A549 (cell line): ENCODE data around the gene SSH2. TPM values are rescaled to one million over a fixed set of nuclear protein-coding genes. Genes with fewer than 3 reads are reported as not detected.

Experiments
- ATAC-seq, 2 experiments: fragments of 200-7000 bp in 1 of 2; fragments of >200 bp in 1 of 2; cut with Nextera tagmentation in 1 of 2; cut with Tn5 transposase in 1 of 2; 3 replicates each; pipeline versions ENCODE4 v1.8.0 to v1.9.1; 2018 to 2020; ENCODE audit warnings: mild to moderate bottlenecking in 1 of 2, moderate library complexity in 1 of 2
- CTCF ChIA-PET: fragments of 300-600 bp; sonication (Branson Sonifier 250); formaldehyde crosslinking; extraction: SDS; loops from one replicate; lab custom pipeline; 2021; ENCODE audit warnings: antibody characterized with exemption, inconsistent platforms; lab: Yijun Ruan, JAX
- POLR2A ChIA-PET: fragments of 350-600 bp; formaldehyde crosslinking; extraction: SDS; loops from one replicate; lab custom pipeline; 2021; ENCODE audit warnings: antibody characterized with exemption, inconsistent platforms; lab: Yijun Ruan, JAX
- DNase-seq, 2 experiments: peaks; one replicate each; pipeline versions ENCODE4 v3.0.0 to v3.0.0-alpha.2; 2011 to 2016; ENCODE audit warnings: low read depth in 1 of 2, low spot score in 1 of 2
- FAIRE-seq: peaks from 2 replicates; lab custom pipeline; 2011; peaks lifted over from hg19 to GRCh38; lab: Jason Lieb, UNC
- H3K27ac ChIP-seq, 2 experiments: fragments of >200 bp; sonication (Bioruptor Twin); formaldehyde crosslinking; 3 replicates each; pipeline ENCODE4 v1.5.1; 2016 to 2017
- H3K4me1 ChIP-seq: fragments of >200 bp; sonication (Bioruptor Twin); formaldehyde crosslinking; 3 replicates; pipeline ENCODE4 v1.6.1; 2016
- H3K4me2 ChIP-seq: fragments of >200 bp; sonication (Bioruptor Twin); formaldehyde crosslinking; 3 replicates; pipeline ENCODE4 v1.6.1; 2016
- H3K4me3 ChIP-seq: fragments of >200 bp; sonication (Bioruptor Twin); formaldehyde crosslinking; 3 replicates; pipeline ENCODE4 v1.5.1; 2016
- H3K9me3 ChIP-seq: fragments of >200 bp; sonication (Bioruptor Twin); formaldehyde crosslinking; 3 replicates; pipeline ENCODE4 v1.6.1; 2016
- BCL3 ChIP-seq: fragments of >200 bp; sonication (Bioruptor Twin); formaldehyde crosslinking; IDR thresholded peaks from 3 replicates; pipeline ENCODE4 v1.6.1; 2016
- CBX8 ChIP-seq: fragments of 200-600 bp; sonication (generic); IDR thresholded peaks from 2 replicates; pipeline ENCODE4 v1.6.1; 2016
- CEBPB ChIP-seq, 2 experiments: fragments of >200 bp in 1 of 2; sonication (Bioruptor Twin) in 1 of 2; formaldehyde crosslinking in 1 of 2; IDR thresholded peaks; 2 replicates each; pipeline ENCODE4 v1.6.1; 2012 to 2016
- CHD4 ChIP-seq: fragments of 200-600 bp; sonication (generic); IDR thresholded peaks from 2 replicates; pipeline ENCODE4 v1.6.1; 2016; ENCODE audit warnings: antibody characterized with exemption, mild to moderate bottlenecking, borderline replicate concordance
- EHF ChIP-seq: fragments of 250-450 bp; sonication (Bioruptor Pico); IDR thresholded peaks from 2 replicates; pipeline ENCODE4 v1.5.0; 2020; ENCODE audit warnings: mild to moderate bottlenecking
- EHMT2 ChIP-seq: fragments of 200-600 bp; sonication (generic); IDR thresholded peaks from 2 replicates; pipeline ENCODE4 v1.6.1; 2016; ENCODE audit warnings: antibody characterized with exemption, low read depth, mild to moderate bottlenecking, moderate library complexity
- FOSL2 ChIP-seq, 2 experiments: fragments of 450-650 bp in 1 of 2; fragments of >200 bp in 1 of 2; sonication (Bioruptor Twin) in 1 of 2; formaldehyde crosslinking; IDR thresholded peaks; 2 replicates each; pipeline versions ENCODE4 v1.5.0 to v1.6.1; 2016 to 2020; ENCODE audit warnings: mild to moderate bottlenecking in 1 of 2, moderate library complexity in 1 of 2
- HDAC2 ChIP-seq: fragments of 200-600 bp; sonication (generic); IDR thresholded peaks from 2 replicates; pipeline ENCODE4 v1.6.1; 2016
- HOXA7 ChIP-seq: fragments of 250-450 bp; sonication (Bioruptor Pico); IDR thresholded peaks from 2 replicates; pipeline ENCODE4 v1.5.0; 2020; ENCODE audit warnings: mild to moderate bottlenecking, moderate library complexity
- HOXB13 ChIP-seq: fragments of 250-450 bp; sonication (Bioruptor Pico); IDR thresholded peaks from 2 replicates; pipeline ENCODE4 v1.5.0; 2020; ENCODE audit warnings: low read depth, mild to moderate bottlenecking, moderate library complexity
- HOXB5 ChIP-seq: fragments of 250-450 bp; sonication (Bioruptor Pico); IDR thresholded peaks from 2 replicates; pipeline ENCODE4 v1.5.0; 2020; ENCODE audit warnings: mild to moderate bottlenecking, moderate library complexity
- JUNB ChIP-seq: fragments of >200 bp; sonication (Bioruptor Twin); formaldehyde crosslinking; IDR thresholded peaks from 2 replicates; pipeline ENCODE4 v1.6.1; 2016
- KDM5A ChIP-seq: fragments of 200-600 bp; sonication (generic); IDR thresholded peaks from 2 replicates; pipeline ENCODE4 v1.6.1; 2016; ENCODE audit warnings: antibody characterized with exemption, mild to moderate bottlenecking
- MAFK ChIP-seq: fragments of 450-650 bp; IDR thresholded peaks from 2 replicates; pipeline ENCODE4 v1.6.1; 2014; ENCODE audit not compliant: partially characterized antibody
- MAZ ChIP-seq: fragments of 150-350 bp; IDR thresholded peaks from 2 replicates; pipeline ENCODE4 v1.6.1; 2014; ENCODE audit warnings: antibody characterized with exemption, low read depth, low read length, borderline replicate concordance
- PHF8 ChIP-seq: fragments of 200-600 bp; sonication (generic); IDR thresholded peaks from 2 replicates; pipeline ENCODE4 v1.6.1; 2016; ENCODE audit warnings: low read depth, mild to moderate bottlenecking, antibody characterized with exemption, moderate library complexity, borderline replicate concordance
- POLR2A ChIP-seq: IDR thresholded peaks from 2 replicates; pipeline ENCODE4 v1.6.1; 2012; ENCODE audit warnings: mild to moderate bottlenecking, low read length
- RAD21 ChIP-seq, 2 experiments: fragments of >200 bp in 1 of 2; sonication (Bioruptor Twin) in 1 of 2; formaldehyde crosslinking in 1 of 2; IDR thresholded peaks in 1 of 2; conservative IDR thresholded peaks in 1 of 2; 2 replicates in 1 of 2; 3 replicates in 1 of 2; pipeline ENCODE4 v1.6.1; 2012 to 2018; ENCODE audit warnings: inconsistent platforms in 1 of 2
- RFX5 ChIP-seq: fragments of 450-650 bp; IDR thresholded peaks from 2 replicates; pipeline ENCODE4 v1.7.1; 2014; ENCODE audit warnings: antibody characterized with exemption, mild to moderate bottlenecking, moderate library complexity
- SMC3 ChIP-seq: fragments of >200 bp; sonication (Bioruptor Twin); formaldehyde crosslinking; IDR thresholded peaks from 3 replicates; pipeline ENCODE4 v1.6.1; 2018; ENCODE audit warnings: inconsistent platforms
- USF2 ChIP-seq: fragments of 450-650 bp; IDR thresholded peaks from 2 replicates; pipeline ENCODE4 v1.6.1; 2014; ENCODE audit warnings: antibody characterized with exemption
- ZC3H11A ChIP-seq: fragments of 450-650 bp; IDR thresholded peaks from 2 replicates; pipeline ENCODE4 v1.6.1; 2014; ENCODE audit warnings: antibody characterized with exemption, mild to moderate bottlenecking
- ZSCAN20 ChIP-seq: fragments of 250-450 bp; sonication (Bioruptor Pico); IDR thresholded peaks from 2 replicates; pipeline ENCODE4 v1.8.0; 2022; ENCODE audit warnings: mild to moderate bottlenecking, moderate library complexity
- WGBS: methylation state at CpG from one replicate; pipeline ENCODE4 v1.1.6; 2017; ENCODE audit errors: missing lambda C conversion rate; 5-methylcytosine and 5-hydroxymethylcytosine counted together
- polyA plus RNA-seq, 4 experiments: library from polyadenylated mRNA; depleted of rRNA in 3 of 4; stranded (reverse); fragments of >200 nt; fragmentation: RNase III in 1 of 4; extraction: RNeasy Plus Mini Kit Qiagen cat#74134 plus additional on column Dnase treatment in 1 of 4; gene quantifications; 2 replicates in 3 of 4; 3 replicates in 1 of 4; pipeline ENCODE4 v1.2.3, GENCODE V29; 2011 to 2017
- TF ChIP-seq, protein P1 (sequence below): IDR thresholded peaks from 2 replicates; pipeline ENCODE4 v1.6.1; 2012
- TF ChIP-seq, protein P2 (sequence below): IDR thresholded peaks from 2 replicates; pipeline ENCODE4 v1.6.1; 2012; ENCODE audit warnings: low read depth, borderline replicate concordance

SSH2 gene
- polyA plus RNA-seq, 2 of the 4 experiments (the other 2 are of a cell fraction), result 20.7 to 24.5 TPM

DNA sequence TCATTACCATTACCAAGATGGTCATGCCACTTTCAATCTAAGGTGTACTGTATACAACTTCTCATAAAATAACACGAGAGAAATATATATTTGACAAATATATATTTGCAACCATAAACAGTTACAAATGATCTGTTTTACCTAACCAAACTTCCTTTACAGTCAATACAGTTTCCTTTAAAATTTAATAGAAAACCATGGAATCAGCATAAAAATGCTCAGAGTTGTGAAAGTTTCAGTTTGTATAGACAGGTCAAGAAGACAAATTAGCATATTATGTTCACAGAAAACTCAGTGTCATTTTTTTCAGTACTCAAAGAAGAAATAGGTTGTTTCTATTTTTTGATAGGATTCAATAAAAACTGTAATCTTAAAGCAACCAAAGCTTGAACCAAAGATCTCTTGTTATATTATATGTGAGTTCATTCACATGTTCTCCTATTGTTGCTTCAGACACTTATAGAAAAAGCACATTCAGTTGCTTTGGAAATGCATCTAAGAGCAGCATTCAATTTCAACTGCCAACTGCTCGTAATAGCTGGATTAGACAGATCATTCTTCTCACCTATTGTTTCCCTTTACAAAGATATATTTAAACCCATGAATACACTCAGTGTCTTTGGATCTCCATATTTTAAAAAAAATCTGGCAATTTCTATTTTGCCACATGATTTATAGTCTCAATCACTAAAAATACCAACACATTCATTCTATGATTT is 15.1 kb downstream of the SSH2 start:
- H3K4me3 ChIP-seq, result no peak overlapping the region
- FAIRE-seq (peak; percentile 51), ATAC-seq (no peak), DNase-seq (no peak)
- H3K27ac ChIP-seq, result no peak overlapping the region
- POLR2A ChIA-PET, result no interaction called here
- H3K9me3 ChIP-seq, result no peaks in the 10 kb centered on the region
- H3K4me2 ChIP-seq, result no peak overlapping the region
- CTCF ChIA-PET, result interaction anchor here (0.6 to 3.4 kb wide), 5 partner anchors 9 to 202 kb away, joined by 3 to 30 read pairs (median 4); partner anchors contain the start of gene SSH2
- H3K4me1 ChIP-seq, result peaks cover 11% of the 10 kb centered on the region
- TF ChIP-seq MAFK, result peak; percentile 63
- TF ChIP-seq EHMT2, result no peak
- WGBS, result 86% methylated on average over 2 of the region's 2 CpGs

DNA sequence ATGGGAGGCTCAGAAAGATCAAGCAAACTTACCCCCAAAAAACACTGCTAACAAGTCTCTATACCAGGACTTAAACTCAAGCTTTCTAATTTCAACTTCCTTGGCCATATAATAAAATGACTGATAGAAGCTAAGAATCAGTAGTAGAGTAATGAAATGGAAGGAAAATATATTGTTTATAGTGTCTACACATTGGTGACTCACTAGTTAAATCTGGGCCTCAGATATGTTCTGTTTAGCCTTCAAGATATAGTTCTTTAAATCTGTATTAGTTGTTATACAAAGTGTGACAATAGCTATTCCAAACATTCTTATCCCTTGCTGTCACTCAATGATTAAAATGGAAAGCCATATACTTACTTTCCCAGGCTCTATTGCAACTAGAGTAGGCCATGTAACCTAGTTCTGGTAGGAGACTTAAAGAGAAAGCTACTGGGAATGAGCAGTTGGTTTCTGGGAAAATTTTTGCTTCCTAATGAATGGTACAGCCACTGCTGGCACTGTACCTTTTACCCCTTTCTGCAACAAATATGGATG is 18.3 kb downstream of the SSH2 start:
- H3K9me3 ChIP-seq, result no peaks in the 10 kb centered on the region
- peak; percentile 78 for FAIRE-seq
- H3K4me2 ChIP-seq, result no peak overlapping the region
- POLR2A ChIA-PET, result no interaction called here
- ATAC-seq, result no peak
- TF ChIP-seq JUNB, result no peak
- TF ChIP-seq HOXB5, result no peak
- no peak for TF ChIP-seq CBX8
- TF ChIP-seq RAD21 (conservative IDR thresholded peaks at IDR 0.05 in 1 of 2, IDR thresholded peaks at IDR 0.05 in 1 of 2), result no peak
- TF ChIP-seq SMC3, result no peak
- TF ChIP-seq, all 56 proteins: peak for 0
- no peak overlapping the region for H3K4me3 ChIP-seq
- H3K4me1 ChIP-seq, result 0 out of 3 replicates have a peak, but pooled peaks cover 3% of the 10 kb centered on the region
- CTCF ChIA-PET, result interaction anchor here (0.6 to 3.4 kb wide), 9 partner anchors 8 to 182 kb away, joined by 3 to 30 read pairs (median 4); partner anchors contain the start of gene SSH2
- no peak overlapping the region for H3K27ac ChIP-seq
- DNase-seq, result no peak

GRCh38 chr17:29909236-29910003 is 20.6 kb downstream of the SSH2 start:
- H3K4me2 ChIP-seq, result no peak overlapping the region
- POLR2A ChIA-PET, result no interaction called here
- peaks cover 3% of the 10 kb centered on the region; the same call in 2 of the 3 replicates for H3K9me3 ChIP-seq
- no peak for TF ChIP-seq FOSL2 (IDR thresholded peaks at IDR 0.05)
- TF ChIP-seq FOSL2 (CRISPR knock-in tag; IDR thresholded peaks at IDR 0.05), result 0 out of 2 replicates have a peak, but pooled peaks have one; percentile 25
- TF ChIP-seq USF2, result no peak
- TF ChIP-seq RFX5, result peak; percentile 78; the same call in 1 of the 2 replicates
- CTCF ChIA-PET, result interaction anchor here (0.7 to 2.4 kb wide), 3 partner anchors 22 to 180 kb away, joined by 3 to 16 read pairs (median 4); no protein-coding TSS in a partner anchor
- no peaks in the 10 kb centered on the region for H3K4me1 ChIP-seq
- ATAC-seq, result 0 out of 6 replicates have a peak, but pooled peaks of 1 of the 2 experiments have one; percentile 43
- WGBS, result 86% methylated on average over 6 of the region's 6 CpGs
- no peak for DNase-seq
- no peak for FAIRE-seq
- no peak overlapping the region for H3K4me3 ChIP-seq
- no peak overlapping the region for H3K27ac ChIP-seq

DNA sequence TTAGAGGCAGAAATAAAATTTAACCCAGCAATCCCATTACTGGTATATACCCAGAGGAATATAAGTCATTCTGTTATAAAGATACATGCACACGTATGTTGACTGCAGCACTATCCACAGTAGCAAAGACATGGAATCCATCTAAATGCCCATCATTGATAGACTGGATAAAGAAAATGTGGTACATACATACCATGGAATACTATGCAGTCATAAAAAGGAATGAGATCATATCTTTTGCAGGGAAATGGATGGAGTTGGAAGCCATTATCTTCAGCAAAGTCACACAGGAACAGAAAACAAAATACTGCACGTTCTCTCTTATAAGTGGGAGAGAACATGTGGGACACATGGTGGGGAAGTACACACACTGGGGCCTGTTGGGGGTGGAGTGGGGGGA is 23.1 kb downstream of the SSH2 start:
- Histone ChIP-seq H3K9me3 (peaks cover 3% of the 10 kb centered on the region; the same call in 2 of the 3 replicates), H3K4me2 (no peak overlapping the region), H3K4me1 (no peaks in the 10 kb centered on the region), H3K27ac (no peak overlapping the region), H3K4me3 (no peak overlapping the region)
- ChIA-PET CTCF (interaction anchor here (0.6 to 3.4 kb wide), 4 partner anchors 13 to 191 kb away, joined by 3 to 21 read pairs (median 3); partner anchors contain the start of gene SSH2), POLR2A (interaction anchor here (0.7 kb wide), 1 partner anchor 63 kb away, joined by 3 read pairs; no protein-coding TSS in a partner anchor)
- no peak for TF ChIP-seq FOSL2 (IDR thresholded peaks at IDR 0.05)
- TF ChIP-seq FOSL2 (CRISPR knock-in tag; IDR thresholded peaks at IDR 0.05), result no peak
- no peak for TF ChIP-seq HOXB13
- TF ChIP-seq CHD4, result no peak
- no peak for TF ChIP-seq ZC3H11A
- no peak for TF ChIP-seq KDM5A
- no peak for TF ChIP-seq CEBPB (IDR thresholded peaks at IDR 0.05)
- TF ChIP-seq ZSCAN20 (CRISPR knock-in tag), result no peak
- no peak for TF ChIP-seq MAZ
- TF ChIP-seq, protein P1, sequence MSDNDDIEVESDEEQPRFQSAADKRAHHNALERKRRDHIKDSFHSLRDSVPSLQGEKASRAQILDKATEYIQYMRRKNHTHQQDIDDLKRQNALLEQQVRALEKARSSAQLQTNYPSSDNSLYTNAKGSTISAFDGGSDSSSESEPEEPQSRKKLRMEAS, result no peak
- no peak for TF ChIP-seq HOXA7 (CRISPR knock-in tag)
- no peak for TF ChIP-seq HDAC2
- no peak for TF ChIP-seq POLR2A
- no peak for TF ChIP-seq BCL3
- TF ChIP-seq, protein P2, sequence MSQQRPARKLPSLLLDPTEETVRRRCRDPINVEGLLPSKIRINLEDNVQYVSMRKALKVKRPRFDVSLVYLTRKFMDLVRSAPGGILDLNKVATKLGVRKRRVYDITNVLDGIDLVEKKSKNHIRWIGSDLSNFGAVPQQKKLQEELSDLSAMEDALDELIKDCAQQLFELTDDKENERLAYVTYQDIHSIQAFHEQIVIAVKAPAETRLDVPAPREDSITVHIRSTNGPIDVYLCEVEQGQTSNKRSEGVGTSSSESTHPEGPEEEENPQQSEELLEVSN, result no peak
- no peak for TF ChIP-seq USF2
- no peak for TF ChIP-seq PHF8
- TF ChIP-seq EHF, result no peak
- no peak for ATAC-seq
- no peak for DNase-seq
- FAIRE-seq, result no peak
- WGBS, result 91% methylated on average over 2 of the region's 2 CpGs
